Liver (tissue), 9 donors: ENCODE data around the gene SMU1. TPM values are rescaled to one million over a fixed set of nuclear protein-coding genes. Genes with fewer than 3 reads are reported as not detected.

ENCODE experiments used
- DNase-seq: peaks from one replicate; pipeline ENCODE4 v3.0.0-alpha.2; 2017; ENCODE audit warnings: low spot score
- H3K27ac ChIP-seq, 2 donors: one replicate each; pipeline ENCODE4 v1.7.0; 2013; ENCODE audit warnings: inconsistent platforms in 2 of 2, low read length in 2 of 2, control low read depth in 1 of 2, low read depth in 1 of 2, mild to moderate bottlenecking in 1 of 2
- H3K27me3 ChIP-seq, 4 donors: one replicate each; pipeline versions ENCODE4 v1.6.1 to v1.7.0; 2013; ENCODE audit warnings: low read length in 3 of 4, inconsistent platforms in 1 of 4, mild to moderate bottlenecking in 1 of 4, moderate library complexity in 1 of 4; ENCODE audit not compliant: control insufficient read depth in 4 of 4, insufficient read depth in 4 of 4
- H3K36me3 ChIP-seq, 4 donors: one replicate each; pipeline versions ENCODE4 v1.6.1 to v1.7.0; 2013; ENCODE audit warnings: low read length in 3 of 4, mild to moderate bottlenecking in 3 of 4, low read depth in 1 of 4, moderate library complexity in 1 of 4; ENCODE audit not compliant: control insufficient read depth in 4 of 4, insufficient read depth in 3 of 4
- H3K4me1 ChIP-seq, 4 donors: one replicate each; pipeline versions ENCODE4 v1.6.1 to v1.7.0; 2013; ENCODE audit warnings: low read length in 3 of 4, mild to moderate bottlenecking in 3 of 4, moderate library complexity in 1 of 4; ENCODE audit not compliant: control insufficient read depth in 4 of 4, insufficient read depth in 4 of 4
- H3K4me3 ChIP-seq, 3 donors: one replicate each; pipeline versions ENCODE4 v1.6.1 to v1.7.0; 2013; ENCODE audit warnings: low read length in 3 of 3, control low read depth in 1 of 3, low read depth in 1 of 3, mild to moderate bottlenecking in 1 of 3
- H3K9ac ChIP-seq, 2 donors: one replicate each; pipeline ENCODE4 v1.7.0; 2013; ENCODE audit warnings: low read length in 2 of 2, mild to moderate bottlenecking in 2 of 2, moderate library complexity in 2 of 2, control low read depth in 1 of 2, low read depth in 1 of 2
- H3K9me3 ChIP-seq, 4 donors: one replicate each; pipeline versions ENCODE4 v1.6.1 to v1.7.0; 2013; ENCODE audit warnings: low read length in 3 of 4; ENCODE audit not compliant: control insufficient read depth in 4 of 4
- ATF3 ChIP-seq: IDR thresholded peaks from 2 replicates; pipeline ENCODE4 v1.6.1; 2016; ENCODE audit warnings: antibody characterized with exemption
- FOXA1 ChIP-seq: IDR thresholded peaks from 2 replicates; pipeline ENCODE4 v1.6.1; 2016; ENCODE audit warnings: antibody characterized with exemption
- HNF4A ChIP-seq, 2 donors: conservative IDR thresholded peaks; 2 replicates each; pipeline ENCODE4 v1.6.1; 2016; ENCODE audit warnings: antibody characterized with exemption in 2 of 2, mild to moderate bottlenecking in 2 of 2
- HNF4G ChIP-seq: IDR thresholded peaks from 2 replicates; pipeline ENCODE4 v1.6.1; 2016; ENCODE audit warnings: antibody characterized with exemption
- JUND ChIP-seq, 2 donors: IDR thresholded peaks; 2 replicates each; pipeline ENCODE4 v1.6.1; 2016; ENCODE audit warnings: antibody characterized with exemption in 2 of 2
- RAD21 ChIP-seq, 2 donors: IDR thresholded peaks; 2 replicates each; pipeline ENCODE4 v1.6.1; 2016; ENCODE audit warnings: antibody characterized with exemption in 2 of 2, mild to moderate bottlenecking in 2 of 2
- REST ChIP-seq: IDR thresholded peaks from 2 replicates; pipeline ENCODE4 v1.6.1; 2016; ENCODE audit warnings: antibody characterized with exemption, mild to moderate bottlenecking
- RXRA ChIP-seq, 2 donors: IDR thresholded peaks; 2 replicates each; pipeline ENCODE4 v1.6.1; 2017 to 2018; ENCODE audit warnings: antibody characterized with exemption in 2 of 2, mild to moderate bottlenecking in 1 of 2
- SP1 ChIP-seq: IDR thresholded peaks from 2 replicates; pipeline ENCODE4 v1.6.1; 2018; ENCODE audit warnings: antibody characterized with exemption, mild to moderate bottlenecking
- TAF1 ChIP-seq: conservative IDR thresholded peaks from 2 replicates; pipeline ENCODE4 v1.6.1; 2016; ENCODE audit warnings: antibody characterized with exemption, mild to moderate bottlenecking
- YY1 ChIP-seq: IDR thresholded peaks from 2 replicates; pipeline ENCODE4 v1.6.1; 2016; ENCODE audit warnings: antibody characterized with exemption, mild to moderate bottlenecking
- WGBS: extraction: QIAGEN DNeasy Blood & Tissue Kit; methylation state at CpG from one replicate; pipeline ENCODE4 v1.1.7; 2013; 5-methylcytosine and 5-hydroxymethylcytosine counted together
- polyA plus RNA-seq, 2 donors: library from polyadenylated mRNA; stranded (reverse) in 1 of 2; unstranded in 1 of 2; fragments of 200-250 nt in 1 of 2; fragments of >200 nt in 1 of 2; fragmentation: Nextera tagmentation in 1 of 2; extraction: Ambion mirVana in 1 of 2; gene quantifications; one replicate each; pipeline versions ENCODE4 v1.2.1 to v1.2.3, GENCODE V29; 2013 to 2015
- total RNA-seq, 2 donors: library from RNA; depleted of rRNA; stranded (reverse); fragments of >200 nt; gene quantifications; one replicate each; pipeline ENCODE4 v1.2.3, GENCODE V29; 2014
- TF ChIP-seq, protein P1 (sequence below): IDR thresholded peaks from 2 replicates; pipeline ENCODE4 v1.6.1; 2016; ENCODE audit warnings: antibody characterized with exemption
- TF ChIP-seq, protein P2 (sequence below): IDR thresholded peaks from 2 replicates; pipeline ENCODE4 v1.6.1; 2016; ENCODE audit warnings: antibody characterized with exemption
- donor health status: healthy.
- donor health status: healthy.
- donor health status: healthy.
- donor health status: healthy.
- donor health status: healthy.

Gene SMU1
- total and polyA plus RNA-seq, 4 donors = 5.3 to 14.2 (median 9.5) TPM

- WGBS = 98% methylated on average over 3 of the region's 3 CpGs
- H3K27ac ChIP-seq = no peak overlapping the region
These were observed 32.0 kb upstream of the SMU1 start for GRCh38 chr9:33108472-33108871.

DNA sequence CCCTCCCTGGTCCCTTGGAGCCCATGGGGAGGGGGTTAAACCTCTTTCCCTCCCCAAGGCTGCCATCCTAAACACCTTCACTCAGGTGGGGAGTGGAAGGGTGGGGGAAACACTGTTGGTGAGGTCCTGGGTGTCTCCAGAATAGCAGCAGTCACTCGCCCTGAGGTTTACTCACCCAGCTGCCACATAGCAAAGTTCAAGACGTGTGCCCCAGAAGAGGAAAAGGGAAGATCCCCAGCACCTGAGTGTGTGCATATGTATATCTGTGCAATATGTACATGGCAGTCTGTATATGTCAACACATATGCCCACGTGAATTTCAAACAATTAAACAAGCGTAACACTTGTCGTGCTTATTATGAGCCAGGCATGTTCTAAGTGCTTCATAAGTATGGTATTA lies 31.3 kb upstream of the SMU1 start:
- TF ChIP-seq FOXA1 = no peak
- TF ChIP-seq RAD21 (IDR thresholded peaks at IDR 0.05) = no peak
- TF ChIP-seq YY1 = no peak
- no peak for TF ChIP-seq TAF1
- no peak for TF ChIP-seq HNF4G
- no peak for TF ChIP-seq JUND (IDR thresholded peaks at IDR 0.05)
- 63% methylated on average over 5 of the region's 5 CpGs for WGBS
- H3K9me3 ChIP-seq = no peaks in the 10 kb centered on the region
- no peak overlapping the region for H3K9ac ChIP-seq
- H3K36me3 ChIP-seq = peaks cover 5 to 26% (median 18%) of the 10 kb centered on the region in 4 donors
- no peak overlapping the region for H3K4me3 ChIP-seq
- peaks cover 3 to 15% (median 6%) of the 10 kb centered on the region in 4 donors for H3K4me1 ChIP-seq
- DNase-seq = no peak
- no peaks in the 10 kb centered on the region for H3K27me3 ChIP-seq
- peak overlapping the region; percentile 4 to 55 for H3K27ac ChIP-seq

More at GRCh38 chr9:33108472-33108871, 32.0 kb upstream of the SMU1 start:
- H3K27me3 ChIP-seq = no peaks in the 10 kb centered on the region
- no peaks in the 10 kb centered on the region for H3K9me3 ChIP-seq
- peaks cover 9 to 33% (median 25%) of the 10 kb centered on the region in 4 donors for H3K36me3 ChIP-seq
- TF ChIP-seq, protein P1, sequence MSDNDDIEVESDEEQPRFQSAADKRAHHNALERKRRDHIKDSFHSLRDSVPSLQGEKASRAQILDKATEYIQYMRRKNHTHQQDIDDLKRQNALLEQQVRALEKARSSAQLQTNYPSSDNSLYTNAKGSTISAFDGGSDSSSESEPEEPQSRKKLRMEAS = no peak
- TF ChIP-seq, protein P2, sequence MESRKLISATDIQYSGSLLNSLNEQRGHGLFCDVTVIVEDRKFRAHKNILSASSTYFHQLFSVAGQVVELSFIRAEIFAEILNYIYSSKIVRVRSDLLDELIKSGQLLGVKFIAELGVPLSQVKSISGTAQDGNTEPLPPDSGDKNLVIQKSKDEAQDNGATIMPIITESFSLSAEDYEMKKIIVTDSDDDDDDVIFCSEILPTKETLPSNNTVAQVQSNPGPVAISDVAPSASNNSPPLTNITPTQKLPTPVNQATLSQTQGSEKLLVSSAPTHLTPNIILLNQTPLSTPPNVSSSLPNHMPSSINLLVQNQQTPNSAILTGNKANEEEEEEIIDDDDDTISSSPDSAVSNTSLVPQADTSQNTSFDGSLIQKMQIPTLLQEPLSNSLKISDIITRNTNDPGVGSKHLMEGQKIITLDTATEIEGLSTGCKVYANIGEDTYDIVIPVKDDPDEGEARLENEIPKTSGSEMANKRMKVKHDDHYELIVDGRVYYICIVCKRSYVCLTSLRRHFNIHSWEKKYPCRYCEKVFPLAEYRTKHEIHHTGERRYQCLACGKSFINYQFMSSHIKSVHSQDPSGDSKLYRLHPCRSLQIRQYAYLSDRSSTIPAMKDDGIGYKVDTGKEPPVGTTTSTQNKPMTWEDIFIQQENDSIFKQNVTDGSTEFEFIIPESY = no peak
- no peak for TF ChIP-seq FOXA1
- no peak for TF ChIP-seq ATF3
- no peak for TF ChIP-seq RAD21 (IDR thresholded peaks at IDR 0.05)
- no peak for TF ChIP-seq TAF1
- TF ChIP-seq RXRA (IDR thresholded peaks at IDR 0.05) = no peak
- no peak for TF ChIP-seq YY1
- TF ChIP-seq SP1 = no peak
- no peak for TF ChIP-seq HNF4A (conservative IDR thresholded peaks at IDR 0.05)
- TF ChIP-seq REST = no peak
- TF ChIP-seq HNF4G = no peak
- TF ChIP-seq JUND (IDR thresholded peaks at IDR 0.05) = no peak
- H3K4me1 ChIP-seq = peaks cover 3 to 15% (median 6%) of the 10 kb centered on the region in 4 donors
- no peak overlapping the region for H3K4me3 ChIP-seq
- no peak overlapping the region for H3K9ac ChIP-seq
- DNase-seq = peak; percentile 27
